Muscle of leg (tissue), 11 donors: ENCODE measurements around the gene SWT1. TPM values are rescaled to one million over a fixed set of nuclear protein-coding genes. Genes with fewer than 3 reads are reported as not detected.

Experiments used
- DNase-seq: peaks from one replicate; pipeline ENCODE4 v3.0.0; 2013
- H3K27ac ChIP-seq: one replicate; pipeline ENCODE4 v1.5.1; 2013; ENCODE audit warnings: mild to moderate bottlenecking, low read length, control low read depth
- H3K27me3 ChIP-seq: one replicate; pipeline ENCODE4 v1.6.1; 2013; ENCODE audit warnings: low read length; ENCODE audit not compliant: control insufficient read depth, insufficient read depth
- H3K36me3 ChIP-seq: one replicate; pipeline ENCODE4 v1.6.1; 2013; ENCODE audit warnings: low read length; ENCODE audit not compliant: control insufficient read depth, insufficient read depth
- H3K4me1 ChIP-seq: one replicate; pipeline ENCODE4 v1.6.1; 2013; ENCODE audit warnings: low read length; ENCODE audit not compliant: control insufficient read depth, insufficient read depth
- H3K4me3 ChIP-seq: one replicate; pipeline ENCODE4 v1.5.1; 2013; ENCODE audit warnings: low read length, control low read depth
- H3K9me3 ChIP-seq: replicated peaks from 2 replicates; pipeline ENCODE4 v1.6.1; 2013; ENCODE audit warnings: low read depth, low read length; ENCODE audit not compliant: control insufficient read depth
- whole genome bisulfite sequencing: methylation state at CpG from one replicate; pipeline ENCODE4 v1.1.5; 2013; ENCODE audit warnings: missing lambda C conversion rate; ENCODE audit not compliant: insufficient coverage; 5-methylcytosine and 5-hydroxymethylcytosine counted together
- polyA plus RNA-seq, 8 donors: library from polyadenylated mRNA; unstranded; fragments of 120-200 nt; gene quantifications; one replicate each; pipeline versions ENCODE4 v1.2.1 to v1.2.3, GENCODE V29; 2013; ENCODE audit warnings: inconsistent platforms in 1 of 8, low replicate concordance in 1 of 8; ENCODE audit not compliant: insufficient read length in 8 of 8, insufficient read depth in 1 of 8
- total RNA-seq: library from RNA; stranded (reverse); fragments of 120-200 nt; gene quantifications from one replicate; pipeline ENCODE4 v1.2.4, GENCODE V29; 2013

The SWT1 gene
- total and polyA plus RNA-seq, 9 donors = 4.9 to 9.5 (median 5.8) TPM

GRCh38 chr1:185151215-185151614 is 5.8 kb upstream of the SWT1 start:
- peaks cover 14% of the 10 kb centered on the region for H3K36me3 ChIP-seq
- H3K9me3 ChIP-seq = no peaks in the 10 kb centered on the region
- no peaks in the 10 kb centered on the region for H3K27me3 ChIP-seq
- no peak for DNase-seq
- no peak overlapping the region for H3K27ac ChIP-seq
- H3K4me3 ChIP-seq = no peak overlapping the region
- WGBS = no CpG with 5 or more reads among the region's 5 CpGs
- H3K4me1 ChIP-seq = peaks cover 2% of the 10 kb centered on the region

- peaks cover 2% of the 10 kb centered on the region for H3K4me1 ChIP-seq
- no peaks in the 10 kb centered on the region for H3K9me3 ChIP-seq
- no peak overlapping the region for H3K4me3 ChIP-seq
- peak; percentile 12 for DNase-seq
- H3K36me3 ChIP-seq = peaks cover 14% of the 10 kb centered on the region
- no CpG with 5 or more reads among the region's 3 CpGs for WGBS
- H3K27me3 ChIP-seq = no peaks in the 10 kb centered on the region
- no peak overlapping the region for H3K27ac ChIP-seq
These were observed 4.7 kb upstream of the SWT1 start for GRCh38 chr1:185152187-185152767.

GRCh38 chr1:185154912-185155513 is 2.0 kb upstream of the SWT1 start:
- no peak overlapping the region for H3K4me3 ChIP-seq
- peaks cover 6% of the 10 kb centered on the region for H3K36me3 ChIP-seq
- no peaks in the 10 kb centered on the region for H3K27me3 ChIP-seq
- no CpG with 5 or more reads among the region's 2 CpGs for WGBS
- DNase-seq = no peak
- H3K9me3 ChIP-seq = no peaks in the 10 kb centered on the region
- H3K27ac ChIP-seq = peak overlapping the region; percentile 100
- H3K4me1 ChIP-seq = peaks cover 8% of the 10 kb centered on the region

- H3K9me3 ChIP-seq = no peaks in the 10 kb centered on the region
- H3K4me3 ChIP-seq = peak overlapping the region; percentile 95
- peak overlapping the region; percentile 100 for H3K27ac ChIP-seq
- peak; percentile 67 for DNase-seq
- H3K27me3 ChIP-seq = no peaks in the 10 kb centered on the region
- H3K36me3 ChIP-seq = peaks cover 4% of the 10 kb centered on the region
- WGBS = 0% methylated on average over 6 of the region's 11 CpGs
- H3K4me1 ChIP-seq = peaks cover 8% of the 10 kb centered on the region
These were observed 1.2 kb upstream of the SWT1 start for GRCh38 chr1:185155600-185156287.

GRCh38 chr1:185156288-185156853 is 596 bp upstream of the SWT1 start:
- H3K27me3 ChIP-seq = no peaks in the 10 kb centered on the region
- 1% methylated on average over 25 of the region's 30 CpGs for WGBS
- no peak for DNase-seq
- peak overlapping the region; percentile 95 for H3K4me3 ChIP-seq
- peak overlapping the region; percentile 100 for H3K27ac ChIP-seq
- H3K36me3 ChIP-seq = peaks cover 3% of the 10 kb centered on the region
- H3K9me3 ChIP-seq = no peaks in the 10 kb centered on the region
- H3K4me1 ChIP-seq = peaks cover 8% of the 10 kb centered on the region

GRCh38 chr1:185157599-185158412 is 839 bp downstream of the SWT1 start:
- H3K27ac ChIP-seq = peak overlapping the region; percentile 98
- no peaks in the 10 kb centered on the region for H3K27me3 ChIP-seq
- H3K36me3 ChIP-seq = peaks cover 3% of the 10 kb centered on the region
- peaks cover 8% of the 10 kb centered on the region for H3K4me1 ChIP-seq
- peak; percentile 45 for DNase-seq
- WGBS = 0% methylated on average over 5 of the region's 20 CpGs
- no peaks in the 10 kb centered on the region for H3K9me3 ChIP-seq
- peak overlapping the region; percentile 95 for H3K4me3 ChIP-seq

- Histone ChIP-seq H3K27me3 (no peaks in the 10 kb centered on the region), H3K9me3 (no peaks in the 10 kb centered on the region), H3K4me1 (peaks cover 8% of the 10 kb centered on the region), H3K27ac (no peak overlapping the region), H3K4me3 (peak overlapping the region; percentile 2), H3K36me3 (peaks cover 5% of the 10 kb centered on the region)
- WGBS = no CpG with 5 or more reads among the region's 2 CpGs
- DNase-seq = peak; percentile 40
These were observed 1.8 kb downstream of the SWT1 start for GRCh38 chr1:185158800-185159199.

- Histone ChIP-seq H3K36me3 (peaks cover 9% of the 10 kb centered on the region), H3K4me3 (no peak overlapping the region), H3K27ac (no peak overlapping the region), H3K4me1 (peaks cover 8% of the 10 kb centered on the region), H3K9me3 (no peaks in the 10 kb centered on the region), H3K27me3 (no peaks in the 10 kb centered on the region)
- no CpG with 5 or more reads among the region's 3 CpGs for WGBS
- DNase-seq = no peak
These were observed 3.0 kb downstream of the SWT1 start for GRCh38 chr1:185159966-185160365.

- WGBS = no CpG with 5 or more reads among the region's 4 CpGs
- Histone ChIP-seq H3K4me1 (peaks cover 5% of the 10 kb centered on the region), H3K27me3 (no peaks in the 10 kb centered on the region), H3K4me3 (no peak overlapping the region), H3K27ac (no peak overlapping the region), H3K9me3 (no peaks in the 10 kb centered on the region), H3K36me3 (peaks cover 15% of the 10 kb centered on the region)
- DNase-seq = no peak
These were observed 5.5 kb downstream of the SWT1 start for GRCh38 chr1:185162491-185162890.
